ENCODE data around the gene GPBAR1.
"Not testable (repeated sequence)": the region's sequence is repeated elsewhere in the genome, so short reads cannot be mapped to it uniquely, and the experiment has no call there.

The GPBAR1 gene

DNA sequence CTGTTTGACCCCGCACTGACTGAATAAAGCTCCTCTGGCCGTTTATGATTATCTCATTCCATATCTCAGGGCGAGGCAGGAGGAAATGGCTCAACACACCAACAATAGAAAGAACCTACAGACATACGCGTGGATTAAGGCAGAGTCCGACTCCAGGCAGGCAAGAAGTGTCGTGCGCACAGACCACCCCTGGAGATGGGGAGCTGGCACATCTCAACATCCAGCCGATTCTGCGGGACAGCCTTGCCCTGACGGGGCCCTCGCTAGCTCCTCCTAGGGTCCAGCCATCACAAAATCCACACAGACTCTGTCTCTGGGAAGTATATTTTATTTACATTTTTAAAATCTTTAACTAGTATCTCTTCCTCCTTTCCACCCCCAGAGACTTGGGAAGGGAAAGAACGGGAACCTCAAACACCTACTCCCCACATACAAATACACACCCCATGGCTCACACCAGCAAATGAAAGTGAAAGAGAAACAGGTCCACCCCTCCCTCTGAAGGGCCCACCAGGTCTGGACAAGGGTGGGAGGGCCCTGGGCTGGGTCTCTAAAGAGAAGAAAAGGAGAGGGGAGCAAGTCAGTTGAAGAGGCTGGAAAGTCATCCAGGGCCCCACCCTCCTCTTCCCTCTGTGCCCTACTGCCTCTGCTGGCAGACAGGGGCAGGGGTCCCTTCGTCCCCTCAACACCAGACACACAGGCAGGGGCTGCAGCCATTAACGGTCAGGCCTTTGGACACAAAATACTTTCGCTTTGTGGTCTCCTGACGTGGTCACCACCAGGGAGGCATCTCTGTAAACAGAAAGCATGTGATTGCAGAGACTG lies 3.2 kb downstream of the GPBAR1 start:
- no peak for DNase-seq
- intact Hi-C loops (cut with DNase I): no loop called here

DNA sequence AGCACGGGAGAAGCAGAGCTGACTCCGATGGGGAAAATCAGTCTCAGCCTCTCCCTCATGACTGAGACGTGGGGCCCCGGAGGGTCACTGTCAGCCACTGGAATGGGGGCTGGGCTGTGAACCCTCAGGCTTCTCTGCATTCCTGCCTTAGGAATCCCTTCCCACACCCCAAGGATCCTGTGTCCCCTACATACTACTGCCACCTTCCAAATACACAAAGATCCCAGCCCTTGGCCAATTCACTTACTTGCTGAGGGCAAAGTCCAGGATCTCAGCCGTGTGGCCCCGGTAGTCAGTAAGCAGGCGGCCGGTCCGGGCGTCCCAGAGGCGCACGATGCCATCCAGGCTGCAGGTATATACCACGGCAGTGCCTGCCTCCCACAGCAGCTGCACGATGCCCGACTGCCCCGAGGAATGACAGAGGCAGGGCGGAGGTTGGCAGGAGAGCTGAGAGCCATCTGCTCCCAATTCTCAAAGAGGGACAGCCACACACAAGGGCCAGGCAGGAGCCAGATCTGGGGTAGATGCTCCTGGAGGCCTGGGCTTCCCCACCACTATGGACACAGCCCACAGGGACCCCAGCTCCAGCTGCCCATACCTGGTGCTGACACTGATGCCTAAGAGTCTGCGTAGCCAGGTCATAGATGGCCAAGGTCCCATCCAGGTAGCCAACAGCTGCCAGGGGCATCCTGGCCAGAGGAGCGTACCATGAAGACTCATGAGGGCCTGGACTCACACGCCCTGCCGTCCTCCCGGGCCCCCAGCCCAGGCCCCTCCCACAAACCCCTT lies 4.2 kb downstream of the GPBAR1 start:
- DNase-seq: no peak
- intact Hi-C loops (cut with DNase I): no loop called here

- no peak for DNase-seq
- intact Hi-C loops (cut with DNase I): no loop called here
Observed at GRCh38 chr2:218265626-218266025, 4.8 kb downstream of the GPBAR1 start.

GRCh38 chr2:218266316-218266979 lies 5.6 kb downstream of the GPBAR1 start:
- no peak for DNase-seq
- intact Hi-C loops (cut with DNase I): no loop called here

- no peak for DNase-seq
- intact Hi-C loops (cut with DNase I): no loop called here
Observed at GRCh38 chr2:218267259-218267658, 6.4 kb downstream of the GPBAR1 start.

- intact Hi-C loops (cut with DNase I): loop anchor here (2.0 to 5.0 kb wide), 2 partner anchors 53 to 127 kb away; partner anchors contain the start of genes ARPC2 and CTDSP1
- DNase-seq: peak; percentile 99 to 100 (median 100)
Observed at GRCh38 chr2:218269900-218270720, 9.3 kb downstream of the GPBAR1 start, which contains the start of the genes AAMP and PNKD. AAMP (minus strand) TSS chr2:218270137; CDS start chr2:218270086, 51 bp downstream. PNKD (plus strand) TSS chr2:218270519; CDS start chr2:218270536, 17 bp downstream.

- peak in 5 of 42 donors; percentile 26 to 47 (median 40) for DNase-seq
- intact Hi-C loops (cut with DNase I): loop anchor here (2.0 to 5.0 kb wide), 2 partner anchors 54 to 126 kb away; partner anchors contain the start of genes ARPC2 and CTDSP1
Observed at GRCh38 chr2:218270721-218271486, 10.1 kb downstream of the GPBAR1 start.

GRCh38 chr2:218271487-218271797 lies 10.6 kb downstream of the GPBAR1 start:
- intact Hi-C loops (cut with DNase I): loop anchor here (2.0 to 5.0 kb wide), 2 partner anchors 55 to 126 kb away; partner anchors contain the start of genes ARPC2 and CTDSP1
- no peak for DNase-seq

- no peak for DNase-seq
- intact Hi-C loops (cut with DNase I): loop anchor here (2.0 to 5.0 kb wide), 2 partner anchors 55 to 125 kb away; partner anchors contain the start of genes ARPC2 and CTDSP1
Observed at GRCh38 chr2:218271865-218272530, 11.2 kb downstream of the GPBAR1 start.

DNA sequence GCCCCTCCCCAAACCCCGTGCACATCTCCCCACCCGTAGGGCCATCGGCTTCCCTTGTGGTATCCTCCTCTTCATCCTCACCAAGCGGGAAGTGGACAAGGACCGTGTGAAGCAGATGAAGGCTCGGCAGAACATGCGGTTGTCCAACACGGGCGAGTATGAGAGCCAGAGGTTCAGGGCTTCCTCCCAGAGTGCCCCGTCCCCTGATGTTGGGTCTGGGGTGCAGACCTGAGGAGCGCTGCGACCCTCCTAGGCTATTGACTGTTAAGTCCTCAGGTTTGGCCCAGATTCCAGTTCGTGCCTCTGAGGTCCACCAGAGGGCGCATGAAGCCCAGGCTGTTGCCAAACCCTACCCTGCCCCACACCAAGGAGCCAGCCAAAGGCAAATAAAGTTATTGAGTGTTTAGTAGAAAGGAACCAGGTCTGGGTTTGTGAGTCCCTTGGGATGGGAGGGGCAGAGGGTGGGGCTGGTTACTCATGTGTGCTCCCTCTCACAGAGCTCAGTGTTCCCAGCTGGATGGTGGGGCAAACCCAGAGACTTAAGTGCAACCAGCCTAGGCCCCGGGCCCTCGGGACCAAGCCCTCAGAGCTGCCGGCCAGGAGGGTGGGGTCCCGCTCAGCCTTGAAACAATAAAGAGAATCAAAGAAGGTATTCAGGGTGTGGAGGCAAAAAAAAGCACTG lies 11.9 kb downstream of the GPBAR1 start:
- DNase-seq: peak; percentile 75 to 93 (median 86)
- intact Hi-C loops (cut with DNase I): loop anchor here (5.0 kb wide), 1 partner anchor 125 kb away; the partner anchor contains the start of gene CTDSP1

GRCh38 chr2:218273214-218273907 lies 12.5 kb downstream of the GPBAR1 start:
- intact Hi-C loops (cut with DNase I): loop anchor here (5.0 kb wide), 1 partner anchor 124 kb away; the partner anchor contains the start of gene CTDSP1
- DNase-seq: not testable (repeated sequence)

- intact Hi-C loops (cut with DNase I): loop anchor here (5.0 kb wide), 1 partner anchor 123 kb away; the partner anchor contains the start of gene CTDSP1
- no peak for DNase-seq
Observed at GRCh38 chr2:218273908-218274249, 13.1 kb downstream of the GPBAR1 start.

- intact Hi-C loops (cut with DNase I): loop anchor here (5.0 kb wide), 1 partner anchor 123 kb away; the partner anchor contains the start of gene CTDSP1
- no peak for DNase-seq
Observed at GRCh38 chr2:218274586-218274985, 13.8 kb downstream of the GPBAR1 start.

GRCh38 chr2:218275371-218276072 lies 14.7 kb downstream of the GPBAR1 start:
- no peak for DNase-seq

More at GRCh38 chr2:218275371-218276072, 14.7 kb downstream of the GPBAR1 start:
- intact Hi-C loops (cut with DNase I): no loop called here
